Measurements from ENCODE around the gene SCAMP2. TPM values are rescaled to one million over a fixed set of nuclear protein-coding genes. Genes with fewer than 3 reads are reported as not detected.
"Not testable (repeated sequence)": the region's sequence is repeated elsewhere in the genome, so short reads cannot be mapped to it uniquely, and the experiment has no call there.

The SCAMP2 gene, protein sequence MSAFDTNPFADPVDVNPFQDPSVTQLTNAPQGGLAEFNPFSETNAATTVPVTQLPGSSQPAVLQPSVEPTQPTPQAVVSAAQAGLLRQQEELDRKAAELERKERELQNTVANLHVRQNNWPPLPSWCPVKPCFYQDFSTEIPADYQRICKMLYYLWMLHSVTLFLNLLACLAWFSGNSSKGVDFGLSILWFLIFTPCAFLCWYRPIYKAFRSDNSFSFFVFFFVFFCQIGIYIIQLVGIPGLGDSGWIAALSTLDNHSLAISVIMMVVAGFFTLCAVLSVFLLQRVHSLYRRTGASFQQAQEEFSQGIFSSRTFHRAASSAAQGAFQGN
- total RNA-seq (2021) (77.9 and 94.4 TPM in 2 replicates), Bru-seq, nascent RNA (percentile 78 among the genes with signal in this experiment), BruChase-seq, experiment 1, labeled RNA remaining after a 2-hour chase (percentile 76 among the genes with signal in this experiment), BruChase-seq, experiment 2, labeled RNA remaining after a 6-hour chase (percentile 88 among the genes with signal in this experiment)
- long read RNA-seq, transcript SCAMP2-201 (9 exons, 2,453 nt) = major isoform, 172 of 213 reads
- long read RNA-seq, transcript SCAMP2-211 (6 exons, 867 nt) = minor isoform, 6 of 213 reads
- long read RNA-seq, partial matches to known transcripts = 3 of 213 reads
- long read RNA-seq, other reads (novel, unspliced or antisense) = 28 of 213 reads

DNA sequence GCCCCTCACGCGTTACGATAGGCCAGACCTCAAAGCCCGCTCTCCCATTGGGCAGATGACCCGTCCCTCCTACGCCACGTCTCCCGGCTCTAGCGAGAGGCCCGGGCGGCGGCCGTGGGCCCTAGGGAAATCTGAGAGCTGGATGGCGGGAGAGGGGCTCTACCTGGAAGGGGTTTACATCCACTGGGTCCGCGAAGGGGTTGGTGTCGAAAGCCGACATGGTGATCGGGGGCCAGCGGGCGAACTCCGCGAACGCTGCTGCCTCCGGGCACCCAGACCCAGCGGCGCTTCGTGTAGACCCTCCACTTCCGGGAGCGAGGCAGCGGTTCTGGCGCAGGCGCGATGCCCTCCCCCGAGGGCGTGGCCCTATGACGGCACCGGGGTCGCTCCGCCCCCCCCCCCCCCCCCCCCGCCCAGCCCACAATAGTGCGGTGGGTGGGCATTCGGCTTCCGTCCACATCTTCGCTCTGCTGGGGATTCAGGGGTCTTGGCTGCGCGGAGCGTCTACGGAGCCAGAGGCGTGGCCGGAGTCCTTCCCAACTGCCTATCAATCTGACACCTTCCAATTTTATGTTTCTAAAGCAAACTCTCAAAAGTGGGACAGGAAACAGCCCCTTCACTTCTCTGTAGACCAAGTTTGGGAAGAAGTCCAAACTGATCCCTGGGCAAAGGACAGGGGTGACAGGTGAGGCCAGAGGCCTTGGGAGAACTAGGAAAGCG, at the start of gene SCAMP2:
Gene SCAMP2, minus strand, starts transcription at position 330 of the 720 bp plus-strand sequence. Its CDS starts 110 bp downstream, at position 220.
- peak within 1 kb of the TSS; percentile 97 for H3K27ac ChIP-seq (ENCODE audit: low read depth, low read length, poor library complexity, severe bottlenecking)
- peaks cover 4% of the 10 kb centered on the region for H3K9me3 ChIP-seq (ENCODE audit: low read depth, low read length, poor library complexity, severe bottlenecking)
- BruUV-seq (replicated peaks) = no TSS peak
- peak; percentile 98 for DNase-seq (ENCODE audit: low spot score)
- ChIA-PET POLR2A (ENCODE audit: low non-redundant PET) (interaction anchor here (0.6 kb wide), 1 partner anchor 15 kb away, joined by 3 read pairs; no protein-coding TSS in a partner anchor), CTCF (no interaction called here)
- H3K4me3 ChIP-seq (ENCODE audit: low read depth, low read length, poor library complexity, severe bottlenecking) = peak within 1 kb of the TSS; percentile 90
- TF ChIP-seq, protein P1, sequence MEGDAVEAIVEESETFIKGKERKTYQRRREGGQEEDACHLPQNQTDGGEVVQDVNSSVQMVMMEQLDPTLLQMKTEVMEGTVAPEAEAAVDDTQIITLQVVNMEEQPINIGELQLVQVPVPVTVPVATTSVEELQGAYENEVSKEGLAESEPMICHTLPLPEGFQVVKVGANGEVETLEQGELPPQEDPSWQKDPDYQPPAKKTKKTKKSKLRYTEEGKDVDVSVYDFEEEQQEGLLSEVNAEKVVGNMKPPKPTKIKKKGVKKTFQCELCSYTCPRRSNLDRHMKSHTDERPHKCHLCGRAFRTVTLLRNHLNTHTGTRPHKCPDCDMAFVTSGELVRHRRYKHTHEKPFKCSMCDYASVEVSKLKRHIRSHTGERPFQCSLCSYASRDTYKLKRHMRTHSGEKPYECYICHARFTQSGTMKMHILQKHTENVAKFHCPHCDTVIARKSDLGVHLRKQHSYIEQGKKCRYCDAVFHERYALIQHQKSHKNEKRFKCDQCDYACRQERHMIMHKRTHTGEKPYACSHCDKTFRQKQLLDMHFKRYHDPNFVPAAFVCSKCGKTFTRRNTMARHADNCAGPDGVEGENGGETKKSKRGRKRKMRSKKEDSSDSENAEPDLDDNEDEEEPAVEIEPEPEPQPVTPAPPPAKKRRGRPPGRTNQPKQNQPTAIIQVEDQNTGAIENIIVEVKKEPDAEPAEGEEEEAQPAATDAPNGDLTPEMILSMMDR (conservative IDR thresholded peaks at IDR 0.05; ENCODE audit: low read depth, low read length) = no peak
- TF ChIP-seq EZH2 (IDR thresholded peaks at IDR 0.05; ENCODE audit: borderline replicate concordance, low read depth, low read length, poor library complexity, severe bottlenecking) = no peak
- peaks cover 25% of the 10 kb centered on the region for H3K4me1 ChIP-seq (ENCODE audit: insufficient read depth, low read length, poor library complexity, severe bottlenecking)
- intact Hi-C loops (cut with micrococcal nuclease; ENCODE audit: unreplicated experiment) = no loop called here
- no peaks in the 10 kb centered on the region for H3K27me3 ChIP-seq (replicated peaks; ENCODE audit: insufficient read depth, low read depth, low read length, poor library complexity)
- peaks cover 5% of the 10 kb centered on the region for H3K36me3 ChIP-seq (ENCODE audit: insufficient read depth, low read length, poor library complexity, severe bottlenecking)

DNA sequence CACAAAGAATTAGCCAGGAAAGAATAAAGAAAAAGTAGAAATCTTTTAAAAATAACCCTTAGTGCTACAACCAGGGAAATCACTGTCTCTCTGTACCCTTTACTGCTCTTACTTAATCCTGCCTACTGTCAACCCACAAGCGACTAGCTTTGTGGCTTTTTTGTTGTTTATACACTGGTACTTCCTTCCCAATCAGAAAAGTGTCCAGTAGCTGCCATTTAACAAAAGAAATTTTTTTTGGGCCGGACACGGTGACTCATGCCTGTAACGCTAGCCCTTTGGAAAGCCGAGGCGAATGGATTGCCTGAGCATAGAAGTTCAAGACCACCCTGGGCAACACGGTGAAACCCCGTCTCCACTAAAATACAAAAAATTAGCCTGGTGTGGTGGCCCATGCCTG, 47.3 kb upstream of the SCAMP2 start:
- peaks cover 74% of the 10 kb centered on the region for H3K36me3 ChIP-seq (ENCODE audit: insufficient read depth, low read length, poor library complexity, severe bottlenecking)
- POLR2A ChIA-PET (ENCODE audit: low non-redundant PET) = no interaction called here

DNA sequence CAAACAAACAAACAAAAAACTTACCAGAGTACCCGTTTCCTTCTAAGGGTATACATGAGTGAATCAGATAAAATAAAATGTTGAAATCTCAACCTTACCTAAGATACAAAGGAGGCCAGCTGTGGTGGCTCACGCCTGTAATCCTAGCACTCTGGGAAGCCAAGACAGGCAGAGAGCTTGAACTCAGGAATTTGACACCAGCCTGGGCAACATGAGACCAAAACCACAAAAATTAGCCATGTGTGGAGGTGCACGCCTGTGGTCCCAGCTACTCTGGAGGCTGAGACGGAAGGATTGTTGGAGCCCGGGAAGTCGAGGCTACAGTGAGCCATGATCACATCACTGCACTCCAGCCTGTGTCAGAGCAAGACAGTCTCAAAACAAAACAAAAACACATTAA, 44.5 kb upstream of the SCAMP2 start:
- POLR2A ChIA-PET (ENCODE audit: low non-redundant PET) = interaction anchor here (0.6 kb wide), 1 partner anchor 709 kb away, joined by 4 read pairs; no protein-coding TSS in a partner anchor
- BruUV-seq (replicated peaks) = no TSS peak
- H3K4me3 ChIP-seq (ENCODE audit: low read depth, low read length, poor library complexity, severe bottlenecking) = no peak overlapping the region
- DNase-seq (ENCODE audit: low spot score) = no peak
- H3K9me3 ChIP-seq (ENCODE audit: low read depth, low read length, poor library complexity, severe bottlenecking) = no peaks in the 10 kb centered on the region
- TF ChIP-seq, protein P1 (conservative IDR thresholded peaks at IDR 0.05; ENCODE audit: low read depth, low read length) = no peak
- TF ChIP-seq EZH2 (IDR thresholded peaks at IDR 0.05; ENCODE audit: borderline replicate concordance, low read depth, low read length, poor library complexity, severe bottlenecking) = no peak
- H3K4me1 ChIP-seq (ENCODE audit: insufficient read depth, low read length, poor library complexity, severe bottlenecking) = no peaks in the 10 kb centered on the region
- peaks cover 63% of the 10 kb centered on the region for H3K36me3 ChIP-seq (ENCODE audit: insufficient read depth, low read length, poor library complexity, severe bottlenecking)
- no peak overlapping the region for H3K27ac ChIP-seq (ENCODE audit: low read depth, low read length, poor library complexity, severe bottlenecking)
- CTCF ChIA-PET = no interaction called here
- intact Hi-C loops (cut with micrococcal nuclease; ENCODE audit: unreplicated experiment) = no loop called here
- H3K27me3 ChIP-seq (replicated peaks; ENCODE audit: insufficient read depth, low read depth, low read length, poor library complexity) = no peaks in the 10 kb centered on the region

More for the DNA sequence above, 47.3 kb upstream of the SCAMP2 start:
- Histone ChIP-seq H3K4me3 (ENCODE audit: low read depth, low read length, poor library complexity, severe bottlenecking) (no peak overlapping the region), H3K27ac (ENCODE audit: low read depth, low read length, poor library complexity, severe bottlenecking) (no peak overlapping the region), H3K4me1 (ENCODE audit: insufficient read depth, low read length, poor library complexity, severe bottlenecking) (no peaks in the 10 kb centered on the region), H3K27me3 (replicated peaks; ENCODE audit: insufficient read depth, low read depth, low read length, poor library complexity) (no peaks in the 10 kb centered on the region), H3K9me3 (ENCODE audit: low read depth, low read length, poor library complexity, severe bottlenecking) (no peaks in the 10 kb centered on the region)
- TF ChIP-seq EZH2 (IDR thresholded peaks at IDR 0.05; ENCODE audit: borderline replicate concordance, low read depth, low read length, poor library complexity, severe bottlenecking) = no peak
- TF ChIP-seq, protein P1 (conservative IDR thresholded peaks at IDR 0.05; ENCODE audit: low read depth, low read length) = no peak
- BruUV-seq (replicated peaks) = no TSS peak
- CTCF ChIA-PET = no interaction called here
- DNase-seq (ENCODE audit: low spot score) = no peak
- intact Hi-C loops (cut with micrococcal nuclease; ENCODE audit: unreplicated experiment) = no loop called here

DNA sequence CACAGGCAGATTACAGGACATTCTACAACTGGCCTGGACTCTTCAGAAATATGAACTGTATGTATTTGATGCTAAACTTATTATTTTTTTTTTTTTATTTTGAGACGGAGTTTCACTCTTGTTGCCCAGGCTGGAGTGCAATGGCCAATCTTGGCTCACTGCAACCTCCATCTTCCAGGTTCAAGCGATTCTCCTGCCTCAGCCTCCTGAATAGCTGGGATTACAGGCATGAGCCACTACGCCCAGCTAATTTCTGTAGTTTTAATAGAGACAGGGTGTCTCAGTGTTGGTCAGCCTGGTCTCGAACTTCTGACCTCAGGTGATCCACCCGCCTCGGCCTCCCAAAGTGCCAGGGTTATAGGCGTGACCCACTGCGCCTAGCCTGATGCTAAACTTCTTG, 40.6 kb upstream of the SCAMP2 start:
- intact Hi-C loops (cut with micrococcal nuclease; ENCODE audit: unreplicated experiment); POLR2A ChIA-PET (ENCODE audit: low non-redundant PET): not testable (repeated sequence)
- CTCF ChIA-PET = interaction anchor here (2.1 kb wide), 1 partner anchor 12 kb away, joined by 4 read pairs; no protein-coding TSS in a partner anchor

More for the DNA sequence above, 40.6 kb upstream of the SCAMP2 start:
- DNase-seq (ENCODE audit: low spot score); H3K4me1 ChIP-seq (ENCODE audit: insufficient read depth, low read length, poor library complexity, severe bottlenecking); H3K27ac ChIP-seq (ENCODE audit: low read depth, low read length, poor library complexity, severe bottlenecking); H3K27me3 ChIP-seq (replicated peaks; ENCODE audit: insufficient read depth, low read depth, low read length, poor library complexity); H3K4me3 ChIP-seq (ENCODE audit: low read depth, low read length, poor library complexity, severe bottlenecking); H3K9me3 ChIP-seq (ENCODE audit: low read depth, low read length, poor library complexity, severe bottlenecking); BruUV-seq (replicated peaks): not testable (repeated sequence)
- peaks cover 31% of the 10 kb centered on the region for H3K36me3 ChIP-seq (ENCODE audit: insufficient read depth, low read length, poor library complexity, severe bottlenecking)
